Endothelial cell (in vitro differentiated cells): ENCODE data around the gene MEOX1. TPM values are rescaled to one million over a fixed set of nuclear protein-coding genes. Genes with fewer than 3 reads are reported as not detected.

Experiments used
- DNase-seq: peaks from one replicate; pipeline ENCODE4 v3.0.0; 2021; ENCODE audit warnings: low spot score
- H3K27ac Mint-ChIP-seq: one replicate; pipeline ENCODE4 v1.8.0; 2021; ENCODE audit warnings: mixed read lengths, inconsistent platforms; ENCODE audit not compliant: unreplicated experiment
- H3K27me3 Mint-ChIP-seq: one replicate; pipeline ENCODE4 v1.8.0; 2021; ENCODE audit warnings: mild to moderate bottlenecking, moderate library complexity, mixed read lengths, inconsistent platforms; ENCODE audit not compliant: unreplicated experiment
- H3K36me3 Mint-ChIP-seq: one replicate; pipeline ENCODE4 v1.8.0; 2021; ENCODE audit warnings: mild to moderate bottlenecking, low read depth, mixed read lengths, inconsistent platforms; ENCODE audit not compliant: unreplicated experiment
- H3K4me1 Mint-ChIP-seq: one replicate; pipeline ENCODE4 v1.8.0; 2021; ENCODE audit warnings: mild to moderate bottlenecking, mixed read lengths, inconsistent platforms; ENCODE audit not compliant: unreplicated experiment
- H3K4me3 Mint-ChIP-seq: one replicate; pipeline ENCODE4 v1.8.0; 2021; ENCODE audit warnings: mild to moderate bottlenecking, mixed read lengths, inconsistent platforms; ENCODE audit not compliant: unreplicated experiment
- H3K9me3 Mint-ChIP-seq: one replicate; pipeline ENCODE4 v1.8.0; 2021; ENCODE audit warnings: mixed read lengths, inconsistent platforms; ENCODE audit not compliant: unreplicated experiment
- CTCF ChIP-seq: fragments of 200-600 bp; sonication (generic); IDR thresholded peaks from one replicate; pipeline ENCODE4 v1.5.0; 2021; ENCODE audit warnings: antibody characterized with exemption; ENCODE audit not compliant: unreplicated experiment
- total RNA-seq: library from RNA; stranded (reverse); fragmentation: NEBNext Ultra II Directional; extraction: Animal tissue kit (Norgen Biotek cat#: 25700); gene quantifications from one replicate; pipeline ENCODE4 v1.2.1, GENCODE V29; 2021; ENCODE audit not compliant: unreplicated experiment

MEOX1 gene
- total RNA-seq, 1 donor from 2014 or later: 0.10 TPM

- TF ChIP-seq CTCF: no peak
- Mint-ChIP-seq H3K4me1 (peaks cover 28% of the 10 kb centered on the region), H3K36me3 (no peaks in the 10 kb centered on the region), H3K9me3 (no peaks in the 10 kb centered on the region), H3K27ac (no peak overlapping the region), H3K4me3 (no peak overlapping the region), H3K27me3 (peaks cover 6% of the 10 kb centered on the region)
- DNase-seq: no peak
Measured at GRCh38 chr17:43683928-43684653, 22.4 kb upstream of the MEOX1 start.

- peaks cover 6% of the 10 kb centered on the region for H3K27me3 Mint-ChIP-seq
- peaks cover 30% of the 10 kb centered on the region for H3K4me1 Mint-ChIP-seq
- no peaks in the 10 kb centered on the region for H3K9me3 Mint-ChIP-seq
- H3K27ac Mint-ChIP-seq: no peak overlapping the region
- TF ChIP-seq CTCF: peak; percentile 4
- DNase-seq: no peak
- no peak overlapping the region for H3K4me3 Mint-ChIP-seq
- H3K36me3 Mint-ChIP-seq: no peaks in the 10 kb centered on the region
Measured at GRCh38 chr17:43680461-43680860, 18.7 kb upstream of the MEOX1 start.

- Mint-ChIP-seq H3K27ac (no peak overlapping the region), H3K27me3 (peaks cover 7% of the 10 kb centered on the region), H3K36me3 (no peaks in the 10 kb centered on the region), H3K4me1 (peaks cover 26% of the 10 kb centered on the region), H3K4me3 (no peak overlapping the region), H3K9me3 (no peaks in the 10 kb centered on the region)
- no peak for DNase-seq
- TF ChIP-seq CTCF: no peak
Measured at GRCh38 chr17:43679911-43680310, 18.2 kb upstream of the MEOX1 start.

- no peak for DNase-seq
- H3K4me3 Mint-ChIP-seq: no peak overlapping the region
- H3K36me3 Mint-ChIP-seq: no peaks in the 10 kb centered on the region
- no peak for TF ChIP-seq CTCF
- H3K27ac Mint-ChIP-seq: no peak overlapping the region
- H3K27me3 Mint-ChIP-seq: peaks cover 9% of the 10 kb centered on the region
- H3K4me1 Mint-ChIP-seq: peaks cover 21% of the 10 kb centered on the region
- no peaks in the 10 kb centered on the region for H3K9me3 Mint-ChIP-seq
Measured at GRCh38 chr17:43679401-43679800, 17.7 kb upstream of the MEOX1 start.

GRCh38 chr17:43676471-43676870 lies 14.7 kb upstream of the MEOX1 start:
- DNase-seq: no peak
- TF ChIP-seq CTCF: no peak
- no peak overlapping the region for H3K27ac Mint-ChIP-seq

More at GRCh38 chr17:43676471-43676870, 14.7 kb upstream of the MEOX1 start:
- Mint-ChIP-seq H3K4me1 (peaks cover 19% of the 10 kb centered on the region), H3K27me3 (peaks cover 10% of the 10 kb centered on the region), H3K4me3 (no peak overlapping the region), H3K36me3 (no peaks in the 10 kb centered on the region), H3K9me3 (no peaks in the 10 kb centered on the region)
